ENCODE results near the gene DGAT2.

Gene DGAT2

DNA sequence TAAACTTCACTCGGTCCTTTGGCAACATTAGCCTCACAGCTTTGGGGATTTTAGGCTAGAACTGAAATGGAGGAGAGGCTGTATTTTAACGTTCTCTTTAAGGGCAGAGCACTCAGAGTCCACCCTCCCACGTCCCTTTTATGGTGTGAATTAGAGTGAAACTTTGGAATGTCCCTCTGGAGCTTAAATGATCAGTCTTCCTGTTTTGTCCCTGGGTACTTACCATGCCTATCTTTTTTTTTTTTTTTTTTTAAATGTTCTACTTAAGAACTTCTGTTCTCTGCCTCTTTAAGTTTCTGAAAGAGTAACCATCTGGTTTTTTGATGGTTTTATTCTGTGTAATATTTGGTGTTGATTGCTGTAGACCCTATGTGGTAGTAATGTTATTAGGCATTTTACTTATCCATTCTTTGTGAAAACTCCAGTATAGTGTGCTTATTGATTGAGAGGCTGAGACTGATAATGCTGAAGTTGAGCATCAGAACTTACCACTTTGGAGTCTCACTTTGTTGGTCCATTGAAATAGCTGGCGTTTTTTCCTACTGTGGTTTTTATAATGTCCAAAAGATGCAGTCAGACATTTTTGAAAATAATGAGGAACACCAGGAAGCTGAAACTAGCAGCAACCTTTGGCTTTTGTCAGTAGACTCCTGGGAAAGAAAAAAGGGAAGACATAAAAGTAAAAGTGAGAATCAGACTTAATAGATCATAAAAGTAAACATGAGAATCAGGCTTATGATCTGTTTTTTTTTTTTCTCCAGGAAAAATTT lies 58.1 kb downstream of the DGAT2 start:
- no peak for DNase-seq (ENCODE audit: low read depth)

GRCh38 chr11:75827562-75827961 lies 59.0 kb downstream of the DGAT2 start:
- no peak for DNase-seq (ENCODE audit: low read depth)

DNA sequence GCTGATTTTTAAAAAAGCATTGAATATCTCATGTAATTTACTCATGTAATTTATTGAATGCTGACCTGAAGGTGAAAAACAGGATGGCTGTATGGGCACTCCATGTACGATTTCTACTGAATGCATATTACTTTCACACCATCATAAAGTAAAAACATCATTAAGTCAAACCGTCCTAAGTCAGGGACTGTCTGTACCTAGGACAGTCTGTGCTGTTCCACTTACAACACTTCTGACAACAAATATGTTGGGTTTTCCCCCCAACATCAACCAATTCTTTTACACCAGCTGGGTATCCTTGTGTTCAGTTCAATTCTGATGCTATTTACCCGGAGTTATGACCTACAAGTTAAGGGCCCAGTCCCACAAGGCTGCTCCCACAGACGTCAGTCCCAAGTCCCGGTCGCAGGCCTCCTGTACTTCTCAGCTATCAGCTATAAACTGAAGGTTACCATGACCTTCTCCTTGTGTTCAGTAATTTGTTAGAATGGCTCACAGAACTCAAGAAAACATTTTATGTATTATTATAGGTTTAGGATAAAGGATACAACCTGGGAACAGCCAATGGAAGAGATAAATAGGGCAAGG lies 63.4 kb downstream of the DGAT2 start:
- DNase-seq (ENCODE audit: low read depth), result no peak

- DNase-seq (ENCODE audit: low read depth), result no peak
Observed at GRCh38 chr11:75834728-75835127, 66.2 kb downstream of the DGAT2 start.

DNA sequence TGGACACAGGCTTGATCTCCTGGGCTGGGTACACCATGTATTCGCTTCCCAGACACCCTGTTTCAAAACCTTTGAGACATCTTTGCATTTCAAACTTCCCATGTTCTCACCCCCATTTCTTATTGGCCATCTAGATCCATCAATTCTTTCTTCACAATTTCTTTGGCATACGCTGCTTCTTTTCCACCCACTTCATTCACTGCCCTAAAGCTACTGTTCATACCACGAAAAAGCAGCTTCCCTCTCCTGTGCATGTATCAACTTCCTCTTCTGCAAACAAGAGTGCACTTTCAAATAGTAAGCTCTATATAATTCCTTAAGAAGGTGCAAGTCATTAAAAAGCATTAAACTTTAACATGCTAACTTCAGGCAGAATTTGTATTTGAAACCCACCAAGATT lies 67.8 kb downstream of the DGAT2 start:
- no peak for DNase-seq (ENCODE audit: low read depth)

DNA sequence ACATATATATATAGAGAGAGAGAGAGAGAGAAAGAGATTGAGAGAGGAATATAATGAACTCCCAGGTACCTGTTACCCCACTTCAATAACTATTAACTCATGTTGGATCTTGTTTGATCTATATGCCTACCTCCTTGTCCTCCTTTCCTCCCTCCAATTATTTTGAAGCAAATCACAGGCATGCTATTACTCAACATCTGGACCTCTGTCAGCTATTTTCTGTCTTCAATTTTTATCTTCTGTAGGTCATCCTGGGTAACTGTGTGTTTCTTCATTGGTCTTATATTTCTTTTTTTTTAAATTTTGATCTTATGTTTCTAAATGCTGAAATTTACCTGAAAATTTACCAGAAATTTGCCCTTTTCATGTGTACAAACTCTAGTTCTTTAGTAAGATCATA lies 71.3 kb downstream of the DGAT2 start:
- no peak for DNase-seq (ENCODE audit: low read depth)

DNA sequence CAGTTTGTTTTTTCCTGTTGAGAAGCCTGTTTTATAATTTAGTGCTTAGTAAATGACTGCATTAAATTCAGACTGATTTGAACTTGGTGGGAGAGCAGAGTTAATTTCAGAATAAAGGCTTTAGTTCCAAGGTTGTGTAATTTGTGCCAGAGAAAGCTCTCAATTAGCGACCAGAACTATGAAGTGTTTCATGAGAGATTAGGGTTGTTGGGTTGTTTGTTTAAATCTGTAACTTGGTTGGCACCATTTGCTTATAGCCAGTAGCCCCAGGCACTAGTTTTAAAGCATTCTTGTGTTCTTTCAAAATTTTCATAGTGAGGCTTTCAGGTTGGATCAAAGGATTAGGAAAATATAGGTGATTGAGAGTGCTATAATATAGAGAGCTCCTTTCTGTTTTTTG lies 71.9 kb downstream of the DGAT2 start:
- no peak for DNase-seq (ENCODE audit: low read depth)

DNA sequence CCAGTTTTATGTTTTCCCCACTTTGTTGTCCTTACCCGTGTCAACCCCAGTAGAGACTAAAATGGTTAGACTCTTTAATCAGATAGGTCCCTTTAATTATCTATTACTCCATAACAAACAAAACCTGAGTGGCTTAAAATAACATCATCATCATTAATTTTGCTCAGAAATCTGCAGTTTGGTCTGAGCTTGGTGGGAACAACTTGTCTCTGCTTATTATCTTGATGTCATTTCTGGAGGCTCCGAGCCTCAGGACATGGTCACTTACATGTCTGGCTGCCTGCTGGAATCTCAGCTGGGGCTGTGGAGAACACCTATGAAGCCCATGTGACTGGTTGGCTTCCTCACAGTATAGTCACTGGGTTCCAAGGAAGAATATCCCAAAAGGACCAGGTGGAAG lies 73.2 kb downstream of the DGAT2 start:
- DNase-seq (ENCODE audit: low read depth), result no peak

DNA sequence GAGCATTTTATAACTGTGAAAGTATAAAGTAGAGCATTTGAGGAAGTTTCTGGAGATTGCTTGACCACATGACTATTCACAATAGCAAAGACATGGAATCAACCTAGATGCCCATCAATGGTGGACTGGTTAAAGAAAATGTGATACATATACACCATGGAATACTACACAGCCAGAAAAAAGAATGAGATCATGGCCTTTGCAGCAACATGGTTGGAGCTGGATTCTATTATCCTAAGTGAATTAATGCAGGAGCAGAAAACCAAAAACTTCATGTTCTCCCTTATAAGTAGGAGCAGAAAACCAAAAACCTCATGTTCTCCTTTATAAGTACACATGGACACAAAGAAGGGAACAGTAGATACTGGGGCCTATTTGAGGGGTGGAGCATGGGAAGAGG lies 76.7 kb downstream of the DGAT2 start:
- no peak for DNase-seq (ENCODE audit: low read depth)

DNA sequence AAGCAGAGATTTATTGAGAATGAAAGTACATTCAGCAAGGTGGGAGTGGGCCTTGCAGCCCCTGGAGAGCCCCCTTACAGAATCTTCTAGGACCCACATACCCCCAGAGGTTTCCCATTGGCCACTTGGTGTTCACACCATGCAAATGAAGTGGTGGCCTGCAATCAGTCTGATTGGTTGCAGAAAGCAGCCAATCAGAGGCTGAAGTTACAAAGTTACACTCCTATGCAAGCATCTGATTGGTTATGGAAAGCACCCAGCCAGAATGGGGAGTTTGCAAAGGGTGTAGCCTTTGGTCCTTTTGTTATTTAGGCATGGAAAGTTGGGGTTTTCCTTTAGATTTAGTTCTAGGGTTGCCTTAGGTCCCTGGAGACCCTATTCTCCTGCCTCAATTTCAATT lies 81.3 kb downstream of the DGAT2 start:
- no peak for DNase-seq (ENCODE audit: low read depth)

- DNase-seq (ENCODE audit: low read depth), result no peak
Observed at GRCh38 chr11:75850787-75851186, 82.2 kb downstream of the DGAT2 start.
